ENCODE results near the gene FJX1.

Gene FJX1

DNA sequence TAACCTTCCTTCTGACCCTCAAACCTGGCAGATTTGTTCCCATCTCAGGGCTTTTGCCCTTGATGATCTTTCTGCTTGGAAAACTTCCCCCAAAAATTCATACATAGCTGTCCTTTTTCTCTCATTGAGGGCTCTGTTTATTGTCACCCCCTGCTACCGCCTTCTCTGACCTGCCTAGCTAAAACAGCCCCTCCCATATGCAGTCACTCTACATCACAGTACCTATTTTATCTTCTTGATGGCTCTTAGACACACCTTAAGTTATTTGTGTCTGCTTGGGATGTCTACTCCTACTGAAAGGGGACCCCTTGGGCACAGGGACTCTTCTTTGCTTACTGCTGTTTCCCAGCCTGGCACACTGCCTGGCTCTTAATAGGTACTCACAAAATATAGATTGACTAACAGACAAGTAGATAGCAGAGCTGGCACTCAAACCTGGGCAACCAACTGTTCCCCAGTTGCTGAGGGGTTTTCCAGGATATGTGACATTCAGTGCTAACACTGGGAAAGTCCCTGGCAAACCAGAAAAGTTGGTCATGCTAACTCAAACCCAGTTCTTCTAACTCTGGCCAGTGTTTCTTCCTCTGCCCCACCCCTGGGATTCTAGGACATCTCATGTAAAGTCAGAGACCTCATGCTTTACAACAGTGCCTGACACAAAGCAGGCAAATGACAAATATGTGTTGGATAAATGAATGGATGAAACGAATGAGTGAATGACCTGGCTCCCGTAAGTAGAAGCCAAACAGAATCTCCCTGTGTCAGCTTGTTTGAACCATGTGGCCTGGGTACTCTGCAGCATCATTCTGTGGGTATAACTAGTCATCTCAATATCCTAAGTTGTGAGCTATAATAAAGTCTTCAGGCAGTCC lies 19.8 kb upstream of the FJX1 start:
- Mint-ChIP-seq H3K4me3 (no peak overlapping the region), H3K4me1 (no peaks in the 10 kb centered on the region), H3K27ac (peak overlapping the region; percentile 31), H3K27me3 (peaks cover 23% of the 10 kb centered on the region), H3K9me3 (no peaks in the 10 kb centered on the region), H3K36me3 (no peaks in the 10 kb centered on the region)

DNA sequence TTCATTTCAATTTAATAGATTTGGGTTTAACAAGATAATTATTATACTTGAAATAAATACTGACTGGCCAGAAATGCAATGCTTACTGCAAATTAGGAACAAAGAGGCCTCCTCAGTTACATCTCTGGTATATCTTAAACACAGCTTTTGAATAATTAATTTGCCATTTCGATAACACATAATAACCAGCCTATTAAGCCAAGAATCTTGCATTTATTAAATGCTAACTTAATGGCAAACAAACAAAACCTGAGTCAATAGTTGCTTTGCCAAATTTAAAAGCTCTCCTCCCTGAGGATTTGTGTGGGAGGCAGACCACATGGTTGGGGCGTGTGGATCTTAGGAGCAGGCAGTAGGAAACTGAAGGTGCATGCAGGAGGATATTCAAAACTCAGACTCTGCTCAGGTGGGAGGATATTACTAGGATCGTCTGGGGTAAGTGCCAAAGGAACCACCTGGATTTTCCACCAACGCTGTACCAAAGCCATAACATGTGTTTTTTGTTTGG lies 17.9 kb upstream of the FJX1 start:
- H3K27ac Mint-ChIP-seq: no peak overlapping the region
- H3K9me3 Mint-ChIP-seq: no peaks in the 10 kb centered on the region
- H3K27me3 Mint-ChIP-seq: peaks cover 17% of the 10 kb centered on the region
- H3K4me1 Mint-ChIP-seq: no peaks in the 10 kb centered on the region
- H3K4me3 Mint-ChIP-seq: no peak overlapping the region
- H3K36me3 Mint-ChIP-seq: no peaks in the 10 kb centered on the region

DNA sequence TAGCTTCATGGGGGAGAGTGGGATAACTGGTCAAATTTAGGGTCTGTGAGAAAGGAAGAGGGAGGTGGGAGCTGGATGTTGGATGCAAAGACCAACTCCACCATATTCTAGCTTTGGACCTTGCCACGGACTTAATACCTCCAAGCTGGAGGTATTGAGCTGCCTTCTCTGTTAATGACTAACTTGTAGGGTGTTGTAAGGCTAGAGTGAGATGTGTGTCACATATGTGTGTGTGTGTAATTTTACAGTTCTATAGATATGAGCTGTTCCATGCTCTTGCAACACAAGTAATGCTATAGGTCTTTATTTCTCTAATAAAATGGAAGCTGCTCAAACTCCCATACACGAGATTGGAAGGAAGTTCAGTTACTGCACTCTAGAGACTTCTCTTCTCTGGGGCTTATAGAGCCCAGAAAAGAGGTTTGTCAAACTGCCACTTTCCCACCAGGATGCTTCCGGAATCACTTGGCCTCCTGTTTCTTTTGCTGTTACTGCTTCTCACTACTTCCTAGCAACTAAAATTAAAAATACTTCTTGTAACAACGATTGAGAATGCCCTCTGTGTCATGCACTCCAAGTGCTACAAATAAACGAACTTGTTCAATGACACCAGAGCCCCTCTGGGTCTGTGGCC lies 16.0 kb upstream of the FJX1 start:
- H3K27ac Mint-ChIP-seq: no peak overlapping the region
- no peak overlapping the region for H3K4me3 Mint-ChIP-seq
- no peaks in the 10 kb centered on the region for H3K4me1 Mint-ChIP-seq
- no peaks in the 10 kb centered on the region for H3K9me3 Mint-ChIP-seq
- H3K27me3 Mint-ChIP-seq: peaks cover 12% of the 10 kb centered on the region
- H3K36me3 Mint-ChIP-seq: no peaks in the 10 kb centered on the region

GRCh38 chr11:35602979-35603378 lies 15.3 kb upstream of the FJX1 start:
- no peaks in the 10 kb centered on the region for H3K4me1 Mint-ChIP-seq
- no peaks in the 10 kb centered on the region for H3K36me3 Mint-ChIP-seq
- no peak overlapping the region for H3K27ac Mint-ChIP-seq
- no peak overlapping the region for H3K4me3 Mint-ChIP-seq
- peaks cover 12% of the 10 kb centered on the region for H3K27me3 Mint-ChIP-seq
- H3K9me3 Mint-ChIP-seq: no peaks in the 10 kb centered on the region

DNA sequence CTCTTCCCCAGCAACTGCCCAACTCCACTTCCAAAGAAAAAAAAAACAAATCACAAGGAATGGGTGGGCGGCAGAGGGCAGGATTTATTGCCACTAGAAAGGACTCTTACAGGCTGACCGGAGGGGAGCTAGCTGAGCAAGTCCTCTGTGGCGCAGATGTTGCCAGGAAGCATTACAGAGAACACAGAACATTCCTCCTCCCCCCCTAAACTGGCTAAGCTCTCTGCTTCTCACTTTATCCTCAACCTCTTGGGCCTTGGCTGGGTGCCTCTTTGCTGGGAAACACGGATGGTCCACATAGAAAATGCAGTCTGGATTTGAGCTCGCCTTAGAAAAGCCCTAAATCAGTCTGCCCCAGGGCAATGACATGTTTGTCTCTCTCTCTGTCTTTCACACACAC lies 12.6 kb upstream of the FJX1 start:
- no peaks in the 10 kb centered on the region for H3K4me1 Mint-ChIP-seq
- no peaks in the 10 kb centered on the region for H3K36me3 Mint-ChIP-seq
- H3K4me3 Mint-ChIP-seq: no peak overlapping the region
- peaks cover 14% of the 10 kb centered on the region for H3K27me3 Mint-ChIP-seq
- H3K9me3 Mint-ChIP-seq: no peaks in the 10 kb centered on the region
- H3K27ac Mint-ChIP-seq: no peak overlapping the region

- no peaks in the 10 kb centered on the region for H3K9me3 Mint-ChIP-seq
- H3K27me3 Mint-ChIP-seq: peaks cover 14% of the 10 kb centered on the region
- H3K4me3 Mint-ChIP-seq: no peak overlapping the region
- H3K27ac Mint-ChIP-seq: no peak overlapping the region
- H3K4me1 Mint-ChIP-seq: no peaks in the 10 kb centered on the region
- H3K36me3 Mint-ChIP-seq: no peaks in the 10 kb centered on the region
Measured at GRCh38 chr11:35606206-35606605, 12.1 kb upstream of the FJX1 start.

- Mint-ChIP-seq H3K4me3 (no peak overlapping the region), H3K27me3 (peaks cover 18% of the 10 kb centered on the region), H3K36me3 (no peaks in the 10 kb centered on the region), H3K9me3 (no peaks in the 10 kb centered on the region), H3K27ac (no peak overlapping the region), H3K4me1 (no peaks in the 10 kb centered on the region)
Measured at GRCh38 chr11:35608502-35608901, 9.8 kb upstream of the FJX1 start.

DNA sequence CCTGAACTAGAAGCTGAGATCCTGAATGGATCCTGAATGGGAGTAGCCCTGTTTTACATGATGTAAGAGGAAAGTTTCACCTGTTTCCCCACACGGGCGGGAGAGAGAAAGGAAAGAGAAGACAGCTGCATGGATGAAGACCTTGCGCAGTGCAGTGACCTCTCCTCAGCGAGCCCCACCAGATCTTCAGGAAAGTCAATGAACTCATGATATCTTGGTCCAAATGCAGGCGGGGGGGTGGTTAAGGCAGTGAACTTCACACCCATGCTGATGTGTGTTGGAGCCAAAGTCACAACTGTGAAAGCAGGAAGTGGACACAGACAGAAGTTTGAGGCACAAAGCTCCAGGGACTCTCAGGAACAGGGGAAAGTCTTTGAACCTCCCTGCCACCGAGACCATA lies 8.6 kb upstream of the FJX1 start:
- peaks cover 18% of the 10 kb centered on the region for H3K27me3 Mint-ChIP-seq
- H3K27ac Mint-ChIP-seq: no peak overlapping the region
- no peaks in the 10 kb centered on the region for H3K9me3 Mint-ChIP-seq
- H3K4me1 Mint-ChIP-seq: no peaks in the 10 kb centered on the region
- no peak overlapping the region for H3K4me3 Mint-ChIP-seq
- H3K36me3 Mint-ChIP-seq: no peaks in the 10 kb centered on the region

- Mint-ChIP-seq H3K27ac (no peak overlapping the region), H3K9me3 (no peaks in the 10 kb centered on the region), H3K36me3 (no peaks in the 10 kb centered on the region), H3K27me3 (peaks cover 22% of the 10 kb centered on the region), H3K4me1 (no peaks in the 10 kb centered on the region), H3K4me3 (no peak overlapping the region)
Measured at GRCh38 chr11:35610631-35611030, 7.6 kb upstream of the FJX1 start.

DNA sequence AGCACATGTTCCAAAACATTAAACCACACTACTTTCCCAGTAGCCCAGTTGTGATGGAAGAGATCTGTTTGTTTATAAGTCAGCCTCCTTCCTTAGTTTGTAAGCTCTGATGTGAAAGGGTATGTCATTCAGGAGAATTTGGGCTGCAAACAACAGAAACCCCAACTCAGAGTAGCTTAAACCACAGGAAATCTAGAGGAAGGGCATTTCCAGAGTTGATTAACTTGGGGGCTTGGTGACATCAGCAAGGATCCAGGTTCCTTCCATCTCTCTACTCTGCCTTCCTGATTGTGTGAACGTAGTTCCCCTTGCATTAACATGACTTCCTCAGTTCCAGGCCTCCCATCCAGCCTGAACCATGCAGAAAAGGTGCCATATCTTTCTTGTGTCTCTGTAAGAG lies 6.5 kb upstream of the FJX1 start:
- H3K4me1 Mint-ChIP-seq: no peaks in the 10 kb centered on the region
- H3K4me3 Mint-ChIP-seq: no peak overlapping the region
- H3K36me3 Mint-ChIP-seq: no peaks in the 10 kb centered on the region
- no peaks in the 10 kb centered on the region for H3K9me3 Mint-ChIP-seq
- peaks cover 29% of the 10 kb centered on the region for H3K27me3 Mint-ChIP-seq
- no peak overlapping the region for H3K27ac Mint-ChIP-seq

- H3K27me3 Mint-ChIP-seq: peaks cover 27% of the 10 kb centered on the region
- no peaks in the 10 kb centered on the region for H3K36me3 Mint-ChIP-seq
- no peak overlapping the region for H3K4me3 Mint-ChIP-seq
- H3K9me3 Mint-ChIP-seq: no peaks in the 10 kb centered on the region
- H3K4me1 Mint-ChIP-seq: peaks cover 9% of the 10 kb centered on the region
- no peak overlapping the region for H3K27ac Mint-ChIP-seq
Measured at GRCh38 chr11:35614939-35615569, 3.2 kb upstream of the FJX1 start.

GRCh38 chr11:35615921-35616900 lies 2.0 kb upstream of the FJX1 start:
- H3K27me3 Mint-ChIP-seq: peaks cover 34% of the 10 kb centered on the region
- peaks cover 10% of the 10 kb centered on the region for H3K4me1 Mint-ChIP-seq
- H3K27ac Mint-ChIP-seq: no peak overlapping the region
- peak overlapping the region; percentile 33 for H3K4me3 Mint-ChIP-seq
- H3K36me3 Mint-ChIP-seq: no peaks in the 10 kb centered on the region
- no peaks in the 10 kb centered on the region for H3K9me3 Mint-ChIP-seq

GRCh38 chr11:35617316-35617686 lies 959 bp upstream of the FJX1 start:
- Mint-ChIP-seq H3K4me3 (peak overlapping the region; percentile 82), H3K27ac (no peak overlapping the region), H3K4me1 (peaks cover 10% of the 10 kb centered on the region), H3K36me3 (no peaks in the 10 kb centered on the region), H3K27me3 (peaks cover 38% of the 10 kb centered on the region), H3K9me3 (no peaks in the 10 kb centered on the region)

- peaks cover 10% of the 10 kb centered on the region for H3K4me1 Mint-ChIP-seq
- no peaks in the 10 kb centered on the region for H3K9me3 Mint-ChIP-seq
- no peaks in the 10 kb centered on the region for H3K36me3 Mint-ChIP-seq
- H3K4me3 Mint-ChIP-seq: no peak overlapping the region
- H3K27me3 Mint-ChIP-seq: peaks cover 38% of the 10 kb centered on the region
- no peak overlapping the region for H3K27ac Mint-ChIP-seq
Measured at GRCh38 chr11:35618497-35619115, 346 bp downstream of the FJX1 start.

Data from activated naive CD4-positive, alpha-beta T cell treated with anti-CD3 and anti-CD28 coated beads, Interleukin-2, amount 50 U/mL, for 24 hours (primary cell).